NCI-H69 (cell line): Measurements from ENCODE around the gene SIX5.
A peak's percentile ranks its signal among the peaks of the same experiment; 100 is the strongest.
"Not testable (repeated sequence)": the region's sequence is repeated elsewhere in the genome, so short reads cannot be mapped to it uniquely, and the experiment has no call there.

Source experiments
- DNase-seq: peaks from one replicate; lab custom pipeline; 2025; lab: John Stamatoyannopoulos, UW

Gene SIX5

DNA sequence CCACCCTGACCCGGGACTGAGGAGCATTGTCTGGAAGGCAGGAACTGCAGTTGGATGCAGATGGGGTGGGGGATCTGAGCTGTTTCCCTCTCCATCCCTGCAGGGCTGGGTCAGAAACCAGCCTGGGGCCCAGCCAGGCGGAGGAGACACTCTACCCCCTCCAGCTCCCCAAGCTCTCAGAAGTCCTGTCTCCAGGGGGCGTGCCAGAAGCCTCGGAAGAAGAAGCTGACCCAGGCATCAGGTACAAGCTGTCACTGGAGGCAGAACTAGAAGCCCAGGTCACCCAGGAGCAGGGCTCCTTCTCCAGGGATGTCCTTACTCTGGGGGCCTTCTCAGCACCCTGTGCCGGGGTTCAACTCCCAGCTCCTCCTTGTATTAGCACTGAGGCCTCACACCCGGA is 15.5 kb downstream of the SIX5 start:
- DNase-seq = no peak

DNA sequence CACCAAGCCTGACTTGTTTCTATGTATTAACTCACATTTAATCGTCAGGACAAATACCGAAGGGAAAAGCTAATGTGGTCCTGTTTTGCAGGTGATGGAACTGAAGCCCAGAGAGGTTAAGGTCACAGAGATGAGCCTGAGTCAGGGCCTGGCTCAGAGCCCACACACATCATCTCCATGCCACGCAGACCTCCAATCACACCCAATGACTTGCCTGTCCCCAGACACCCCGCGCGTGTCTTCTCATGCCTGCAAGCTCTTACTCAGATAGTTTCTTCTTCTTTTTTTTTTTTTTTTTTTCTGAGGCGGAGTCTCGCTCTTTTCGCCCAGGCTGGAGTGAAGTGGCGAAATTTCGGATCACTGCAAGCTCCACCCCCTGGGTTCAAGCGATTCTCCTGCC is 16.4 kb downstream of the SIX5 start:
- no peak for DNase-seq

DNA sequence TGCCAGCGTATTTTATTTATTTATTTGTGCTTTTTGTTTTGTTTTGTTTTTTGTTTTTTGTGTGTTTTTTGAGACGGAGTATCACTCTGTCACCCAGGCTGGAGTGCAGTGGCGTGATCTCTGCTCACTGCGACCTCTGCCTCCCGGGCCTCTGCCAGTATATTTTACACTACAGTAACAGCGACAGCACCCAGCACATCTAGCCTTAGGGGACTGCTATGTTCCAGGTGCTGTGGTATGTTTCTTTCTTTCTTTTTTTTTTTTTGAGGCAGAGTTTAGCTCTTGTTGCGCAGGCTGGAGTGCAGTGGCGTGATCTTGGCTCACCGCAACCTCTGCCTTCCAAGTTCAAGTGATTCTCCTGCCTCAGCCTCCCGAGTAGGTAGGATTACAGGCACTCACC is 17.6 kb downstream of the SIX5 start:
- not testable (repeated sequence) for DNase-seq

DNA sequence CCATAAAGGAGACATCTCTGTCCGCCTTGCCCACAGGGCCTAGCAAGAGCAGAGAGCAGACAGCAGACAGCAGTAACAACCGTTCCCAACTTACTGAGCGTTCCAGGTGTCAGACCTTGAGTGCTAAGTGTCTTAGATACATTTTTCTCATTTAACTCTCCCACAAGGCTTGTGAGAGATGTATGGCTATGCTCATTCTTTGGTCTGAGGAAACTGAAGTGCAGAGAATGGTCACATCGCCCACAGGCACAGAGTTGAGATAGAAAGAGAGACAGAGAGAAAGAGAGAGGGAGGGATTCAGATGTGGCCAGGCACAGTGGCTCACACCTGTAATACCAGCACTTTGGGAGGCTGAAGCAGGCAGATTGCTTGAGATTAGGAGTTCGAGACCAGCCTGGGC is 21.5 kb downstream of the SIX5 start:
- no peak for DNase-seq

DNA sequence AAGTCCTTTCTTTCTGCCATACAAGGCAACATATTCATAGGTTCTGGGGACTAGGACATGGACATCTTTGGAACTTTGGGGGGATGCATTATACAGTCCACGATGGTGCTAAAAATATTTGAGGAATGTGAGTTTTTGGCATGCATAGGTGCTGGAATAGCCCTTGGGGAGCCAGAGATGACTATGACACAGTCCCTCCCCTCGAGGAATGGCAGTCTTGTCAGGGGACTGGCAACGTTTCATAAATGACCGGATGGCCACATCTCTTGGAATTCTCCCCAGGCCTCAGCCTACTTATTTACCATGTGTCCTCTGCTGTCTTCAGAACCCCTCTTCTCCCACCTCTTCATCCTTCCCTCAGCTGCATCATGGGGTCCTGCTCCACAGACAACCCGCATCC is 22.2 kb downstream of the SIX5 start:
- no peak for DNase-seq

DNA sequence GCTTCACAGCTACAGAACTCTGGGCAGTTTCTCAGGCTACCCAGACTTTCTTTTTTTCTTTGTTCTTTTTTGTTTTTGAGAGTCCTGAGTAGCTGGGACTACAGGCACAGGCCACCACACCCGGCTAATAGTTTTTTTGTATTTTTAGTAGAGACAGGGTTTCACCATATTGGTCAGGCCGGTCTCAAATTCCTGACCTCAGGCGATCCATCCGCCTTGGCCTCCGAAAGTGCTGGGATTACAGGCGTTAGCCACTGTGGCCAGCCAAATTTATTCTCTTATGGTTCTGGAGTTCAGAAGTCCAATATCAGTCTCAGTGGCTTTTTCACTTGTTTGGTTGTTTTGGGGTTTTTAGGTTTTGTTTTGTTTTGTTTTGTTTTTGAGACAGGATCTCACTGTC is 23.4 kb downstream of the SIX5 start:
- DNase-seq = no peak

DNA sequence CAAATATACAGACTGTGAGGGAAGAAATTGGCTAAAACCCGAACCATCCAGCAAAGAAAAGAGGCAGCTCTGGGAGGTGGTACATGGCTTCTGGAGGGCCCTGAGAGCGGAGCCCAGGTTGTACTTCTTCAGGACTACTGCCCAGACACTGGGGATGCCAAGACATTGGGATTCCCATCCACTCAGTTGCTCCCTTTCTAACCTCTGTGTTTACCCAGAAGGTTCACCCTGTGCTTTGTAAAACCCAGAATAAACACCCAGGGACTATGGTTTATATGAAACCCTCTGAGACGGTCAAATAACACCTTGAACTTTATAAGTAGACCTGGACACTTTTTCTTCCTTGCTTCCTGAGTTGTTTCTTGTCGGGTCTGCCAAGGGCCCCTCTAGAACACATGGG is 26.1 kb downstream of the SIX5 start:
- no peak for DNase-seq

DNA sequence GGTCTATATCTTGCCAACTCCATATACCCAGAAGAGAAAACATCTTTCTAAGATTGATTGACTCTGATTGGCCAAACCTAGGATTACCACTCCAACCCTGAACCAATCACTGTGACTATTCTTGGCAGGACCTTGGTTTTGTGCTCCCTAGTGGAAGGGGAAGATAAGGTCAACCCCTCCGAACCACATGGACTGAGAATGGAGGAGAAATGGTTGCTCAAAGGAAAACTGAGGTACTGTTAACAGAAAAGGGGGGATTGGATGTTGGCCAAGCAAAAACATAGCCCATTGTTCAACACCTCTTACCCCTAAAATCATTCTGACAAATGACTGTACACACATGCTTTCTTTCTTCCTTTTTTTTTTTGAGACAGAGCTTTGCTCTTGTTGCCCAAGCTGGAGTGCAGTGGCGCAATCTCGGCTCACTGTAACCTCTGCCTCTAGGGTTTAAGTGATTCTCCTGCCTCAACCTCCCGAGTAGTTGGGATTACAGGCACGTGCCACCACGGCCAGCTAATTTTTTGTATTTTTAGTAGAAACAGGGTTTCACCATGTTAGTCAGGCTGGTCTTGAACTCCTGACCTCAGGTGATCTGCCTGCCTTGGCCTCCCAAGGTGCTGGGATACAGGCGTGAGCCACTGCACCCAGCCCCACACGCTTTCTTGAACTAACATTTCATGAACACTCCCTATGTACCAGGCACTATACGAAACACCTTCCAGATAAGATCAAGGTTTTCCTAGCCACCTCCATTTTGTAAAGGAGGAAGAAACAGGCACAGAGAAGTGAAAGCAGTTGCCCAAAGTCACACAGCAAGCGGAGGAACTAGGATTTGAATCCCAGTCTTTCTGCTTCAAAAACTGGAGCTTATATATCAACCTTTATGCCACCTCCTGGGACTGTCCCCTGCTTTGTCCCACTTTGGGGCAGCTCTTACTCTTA is 29.3 kb downstream of the SIX5 start:
- no peak for DNase-seq

DNA sequence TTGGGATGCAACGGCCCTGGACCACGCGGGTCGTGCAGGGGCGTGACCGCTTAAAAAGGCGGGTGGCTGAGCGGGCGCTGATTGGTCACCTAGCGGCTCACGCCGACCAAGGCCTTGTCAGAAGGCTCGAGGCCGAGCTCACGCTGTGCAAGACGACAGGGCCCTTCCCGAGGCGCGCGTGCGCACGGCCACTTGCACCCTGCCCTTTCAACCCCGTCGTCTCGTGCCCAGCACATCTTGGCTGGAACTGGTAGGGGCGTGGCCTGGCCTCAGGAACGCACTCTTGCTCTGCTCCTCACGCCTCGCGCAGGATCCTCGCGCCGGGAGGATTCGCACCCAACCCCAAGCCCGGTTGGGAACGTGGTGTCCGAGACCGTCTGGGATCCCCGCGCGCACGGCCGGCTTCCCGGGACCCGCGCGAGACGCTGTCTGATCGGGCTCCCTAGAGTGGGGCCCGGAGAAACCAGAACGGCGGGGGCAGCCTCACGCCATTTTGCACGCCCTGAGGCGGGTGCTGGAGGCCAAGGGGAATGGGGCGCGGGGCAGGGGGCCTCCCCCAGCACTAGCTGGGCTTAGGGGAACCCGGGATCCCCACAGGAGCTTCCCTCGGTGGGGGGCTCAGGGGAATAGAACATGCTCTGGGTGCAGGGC is 35.8 kb downstream of the SIX5 start, which contains the start of gene MEIOSIN:
Gene MEIOSIN, plus strand, starts transcription at position 280 of the 651 bp plus-strand sequence. CDS start 1,938 bp downstream, outside the sequence.
- DNase-seq = peak; percentile 15

DNA sequence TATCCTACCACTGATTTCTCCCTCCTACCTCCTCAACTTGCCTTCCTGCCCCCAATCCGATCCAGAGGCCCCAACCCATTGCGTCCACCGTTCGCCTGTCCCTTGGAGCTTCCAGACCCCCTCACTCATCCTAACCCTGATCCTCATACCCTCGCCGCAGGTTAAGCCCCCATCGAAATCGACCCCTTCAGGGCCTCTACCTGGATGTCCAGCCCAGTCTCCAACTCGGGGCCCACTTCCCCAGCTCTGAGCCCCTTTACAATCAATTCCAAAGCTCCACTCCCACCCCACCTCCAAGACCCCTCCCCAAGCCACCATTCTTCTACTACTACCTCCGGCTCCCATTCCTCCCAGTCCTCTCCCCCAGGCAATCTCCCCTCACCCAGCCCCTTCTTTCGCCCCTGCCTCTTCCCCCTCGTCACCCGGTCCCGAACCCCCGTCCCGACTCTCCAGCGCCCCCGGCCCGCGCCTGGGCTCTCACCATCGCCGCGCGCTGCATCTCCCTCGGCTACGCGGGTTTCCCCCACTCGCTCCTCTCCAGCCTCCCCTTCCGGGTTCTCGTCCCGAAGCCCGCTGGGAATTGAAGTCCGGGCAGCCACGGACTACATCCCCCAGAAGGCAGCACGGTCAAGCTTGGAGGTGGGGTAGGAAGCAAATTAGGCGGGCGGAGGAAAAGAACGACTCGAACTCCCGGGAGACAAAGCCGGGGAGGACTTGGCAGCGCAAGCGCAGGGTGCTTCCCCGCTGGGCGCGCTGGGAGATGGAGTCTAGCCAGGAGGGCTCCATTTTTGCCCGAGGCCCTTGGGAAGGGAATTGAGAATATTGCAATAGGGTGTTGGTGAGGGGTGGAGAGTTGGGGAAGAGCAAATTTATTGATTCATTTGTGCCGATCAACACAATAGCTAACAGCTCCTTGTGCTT is 38.4 kb downstream of the SIX5 start, which contains the start of gene FBXO46:
Gene FBXO46, minus strand, starts transcription at position 529 of the 921 bp plus-strand sequence. CDS start 17,401 bp downstream, outside the sequence.
- DNase-seq = peak; percentile 100

DNA sequence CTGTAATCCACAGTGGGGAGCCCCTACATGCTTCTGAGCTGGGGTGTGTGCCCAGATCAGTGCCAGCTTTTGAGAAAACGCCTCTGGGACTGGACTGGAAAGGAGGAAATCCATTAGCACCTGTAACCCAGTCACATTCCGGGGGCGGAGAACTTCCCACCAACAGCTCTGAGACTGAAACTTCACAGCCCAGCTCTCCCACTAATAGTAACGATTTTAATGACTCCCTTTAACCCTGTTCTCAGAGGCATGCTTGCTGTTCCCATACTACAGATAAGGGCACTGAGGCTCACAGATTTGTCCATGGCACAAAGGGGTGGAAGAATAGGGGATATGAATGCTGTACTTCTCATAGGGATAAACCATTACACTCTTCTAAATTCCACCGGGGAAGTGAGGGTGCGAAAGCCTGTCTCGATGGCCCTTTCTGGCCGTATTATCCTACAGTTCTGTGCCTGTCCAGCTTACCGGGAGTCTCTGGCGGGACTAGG is 39.2 kb downstream of the SIX5 start:
- DNase-seq = peak; percentile 34

DNA sequence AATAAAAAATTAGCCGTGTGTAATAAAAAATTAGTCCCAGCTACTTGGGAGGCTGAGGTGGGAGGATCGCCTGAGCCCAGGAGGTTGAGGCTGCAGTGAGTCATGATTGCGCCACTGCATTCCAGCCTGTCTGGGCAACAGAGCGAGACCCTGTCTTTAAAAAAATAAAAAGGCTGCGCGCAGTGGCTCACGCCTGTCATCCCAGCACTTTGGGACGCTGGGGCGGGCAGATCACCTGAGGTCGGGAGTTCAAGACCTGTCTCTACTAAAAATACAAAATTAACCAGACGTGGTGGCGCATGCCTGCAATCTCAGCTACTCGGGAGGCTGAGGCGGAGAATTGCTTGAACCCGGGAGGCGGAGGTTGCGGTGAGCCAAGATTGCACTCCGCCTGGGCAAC is 40.4 kb downstream of the SIX5 start:
- DNase-seq = not testable (repeated sequence)

DNA sequence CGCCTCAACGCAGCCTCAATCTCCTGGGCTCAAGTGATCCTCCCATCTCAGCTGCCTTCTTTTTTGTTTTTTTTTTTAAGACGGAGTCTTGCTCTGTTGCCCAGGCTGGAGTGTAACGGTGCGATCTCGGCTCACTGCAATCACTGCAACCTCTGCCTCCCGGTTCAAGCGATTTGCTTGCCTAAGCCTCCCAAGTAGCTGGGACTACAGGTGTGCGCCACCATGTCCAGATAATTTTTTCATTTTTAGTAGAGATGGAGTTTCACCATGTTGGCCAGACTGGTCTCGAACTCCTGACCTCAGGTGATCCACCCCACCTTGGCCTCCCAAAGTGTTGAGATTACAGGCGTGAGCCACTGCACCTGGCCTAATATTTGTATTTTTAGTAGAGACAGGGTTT is 49.0 kb downstream of the SIX5 start:
- DNase-seq = not testable (repeated sequence)

DNA sequence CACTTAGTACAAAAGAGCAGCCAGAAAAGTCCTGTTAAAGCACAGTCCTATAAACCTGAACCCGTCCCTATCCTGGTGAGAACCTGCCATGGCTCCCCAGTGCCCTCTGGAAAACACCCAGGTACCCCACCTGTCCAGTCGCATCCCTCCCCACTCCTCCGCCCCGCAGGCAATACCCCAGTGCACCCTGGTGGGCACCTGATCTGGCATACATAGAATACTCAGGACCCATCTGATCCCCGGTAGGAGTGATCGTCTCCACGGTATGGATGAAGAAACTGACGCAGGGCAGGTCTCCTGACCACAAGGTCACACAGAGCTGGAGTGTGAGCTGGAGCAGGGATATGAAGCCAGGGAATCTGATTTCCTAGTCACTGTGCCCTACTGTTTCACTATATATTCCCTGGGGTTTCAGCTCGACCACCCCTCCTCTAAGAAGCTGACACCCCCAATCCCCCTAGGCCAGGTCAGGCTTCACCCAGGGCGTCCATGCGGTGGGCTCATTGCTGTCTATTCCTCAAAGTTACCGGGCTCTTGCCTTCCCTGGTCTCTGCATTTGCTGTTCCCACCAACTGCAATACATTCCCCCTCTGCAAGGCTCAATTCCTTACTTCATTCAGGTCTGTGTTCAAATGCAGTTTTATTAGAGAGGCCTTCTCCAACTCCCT is 50.9 kb downstream of the SIX5 start:
- DNase-seq = no peak

DNA sequence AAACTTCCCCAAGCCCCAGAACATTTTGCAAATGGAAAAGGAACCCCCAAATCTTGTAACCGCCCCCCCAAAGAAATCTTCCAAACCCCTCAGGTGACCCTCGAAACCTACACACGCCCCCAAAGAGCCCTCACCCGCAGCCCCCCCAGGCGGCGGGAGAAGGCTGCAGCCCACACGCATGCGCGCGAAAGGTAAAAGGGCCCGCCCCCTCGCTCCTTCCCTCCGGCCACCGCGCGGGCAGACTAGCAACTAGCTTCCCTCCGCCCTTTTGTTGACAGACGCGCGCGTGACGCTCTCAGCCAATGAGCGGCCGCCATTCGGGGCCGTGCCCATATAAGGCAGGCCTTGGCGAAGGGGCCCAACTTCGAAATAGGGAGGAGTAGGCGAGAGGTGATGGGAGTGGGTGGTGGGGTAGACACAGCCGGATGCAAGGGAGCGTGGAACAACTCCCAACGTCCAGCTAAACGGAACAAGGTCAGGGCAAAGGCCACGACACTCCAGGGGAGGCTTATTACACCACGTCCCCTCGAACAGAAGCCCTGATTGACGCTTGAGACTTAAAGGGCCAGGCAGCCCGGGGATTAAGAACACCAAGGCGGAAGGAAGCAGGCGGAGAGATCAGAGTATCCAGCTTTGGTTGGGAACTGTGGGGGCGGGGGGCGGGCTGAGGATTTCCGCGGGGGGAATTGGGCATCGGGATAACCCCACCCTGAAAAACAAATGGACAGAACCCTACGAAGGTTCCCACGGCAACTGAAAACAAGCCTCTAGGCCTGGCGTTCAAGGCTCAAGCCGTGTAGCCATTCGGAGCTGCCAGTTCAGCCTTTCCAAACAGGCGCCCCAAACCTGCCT is 51.7 kb downstream of the SIX5 start:
- peak; percentile 99 for DNase-seq

DNA sequence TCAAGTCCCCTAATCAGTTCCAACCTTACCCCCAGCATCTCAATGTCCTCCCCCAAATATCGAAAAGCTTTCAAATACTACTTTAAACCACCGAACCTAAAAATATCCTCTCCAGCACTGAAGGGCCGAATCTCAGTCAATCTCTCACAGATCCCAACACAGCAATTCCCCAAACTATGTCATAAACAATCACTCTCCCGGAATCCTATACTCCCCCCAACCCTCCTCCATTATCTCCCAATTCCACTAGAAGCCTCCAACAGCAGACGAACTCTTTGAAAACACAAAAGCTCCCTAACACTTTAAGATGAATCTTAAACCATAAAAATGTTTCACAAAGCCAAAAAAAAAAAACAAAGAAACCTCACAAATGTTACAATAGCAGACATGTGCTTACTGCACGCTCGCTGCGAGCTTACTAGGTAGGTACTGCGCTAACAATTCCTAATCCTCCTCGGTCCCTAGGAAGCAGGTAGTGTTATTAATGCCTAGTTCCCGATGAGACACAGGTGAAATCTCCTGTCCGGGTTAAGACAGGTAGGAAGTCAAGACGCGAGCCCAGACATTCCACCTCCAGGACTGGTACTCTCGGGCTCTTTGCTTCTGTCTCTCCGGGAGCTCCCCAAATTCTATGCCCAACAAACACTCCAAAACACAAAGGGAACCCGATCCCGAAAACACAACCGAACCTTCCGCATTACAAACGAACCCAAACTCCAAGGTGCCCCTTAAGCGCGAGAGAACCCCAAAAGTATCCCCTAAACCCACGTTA is 52.5 kb downstream of the SIX5 start:
- DNase-seq = peak; percentile 69

DNA sequence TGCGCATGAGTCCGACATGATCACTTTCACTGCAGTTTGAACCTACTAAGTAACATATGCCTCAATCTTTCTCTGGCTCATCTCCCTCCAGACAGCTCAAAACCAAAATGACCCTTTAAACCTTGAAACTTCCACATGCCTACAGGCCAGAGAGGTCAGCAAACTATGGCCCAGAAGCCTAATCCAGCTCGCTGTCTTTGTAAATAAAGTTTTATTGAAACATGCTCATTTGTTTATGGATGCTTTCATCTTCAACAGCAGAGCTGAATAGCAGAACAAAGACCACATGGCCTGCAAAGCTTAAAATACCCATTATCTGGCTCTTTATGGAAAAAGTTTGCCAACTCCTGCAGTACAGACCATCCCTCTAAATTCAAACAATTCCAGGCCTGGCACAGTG is 53.9 kb downstream of the SIX5 start:
- DNase-seq = no peak
